HepG2 (cell line): ENCODE results near the gene SLC9A4.

ENCODE experiments used
- ETV6 ChIP-seq: sonication (generic); formaldehyde crosslinking; conservative IDR thresholded peaks from 2 replicates; pipeline ENCODE4 v1.4.0; 2020; ENCODE audit warnings: missing genetic modification reagents
- EZH2 ChIP-seq: conservative IDR thresholded peaks from 2 replicates; pipeline ENCODE4 v1.6.1; 2012; ENCODE audit warnings: mild to moderate bottlenecking, low read depth, low read length, moderate library complexity
- POLR2AphosphoS2 ChIP-seq: IDR thresholded peaks from 2 replicates; pipeline ENCODE4 v1.6.1; 2011; ENCODE audit warnings: low read depth, low read length, improper control_type of control experiment
- ZFYVE20 ChIP-seq: sonication (generic); formaldehyde crosslinking; IDR thresholded peaks from 2 replicates; pipeline ENCODE4 v1.8.0; 2023; ENCODE audit warnings: low read depth, mild to moderate bottlenecking, moderate library complexity, missing genetic modification reagents, borderline replicate concordance
- TF ChIP-seq, protein P1 (sequence below): sonication (generic); formaldehyde crosslinking; conservative IDR thresholded peaks from 2 replicates; pipeline ENCODE4 v1.8.1; 2023; ENCODE audit warnings: missing genetic modification reagents
- TF ChIP-seq, protein P2 (sequence below): sonication (generic); formaldehyde crosslinking; IDR thresholded peaks from 2 replicates; pipeline ENCODE4 v1.4.0; 2020; ENCODE audit warnings: low read depth, mild to moderate bottlenecking, missing genetic modification reagents
- TF ChIP-seq, protein P3 (sequence below): sonication (generic); formaldehyde crosslinking; IDR thresholded peaks from 2 replicates; pipeline ENCODE4 v1.4.0; 2020; ENCODE audit warnings: missing genetic modification reagents

DNA sequence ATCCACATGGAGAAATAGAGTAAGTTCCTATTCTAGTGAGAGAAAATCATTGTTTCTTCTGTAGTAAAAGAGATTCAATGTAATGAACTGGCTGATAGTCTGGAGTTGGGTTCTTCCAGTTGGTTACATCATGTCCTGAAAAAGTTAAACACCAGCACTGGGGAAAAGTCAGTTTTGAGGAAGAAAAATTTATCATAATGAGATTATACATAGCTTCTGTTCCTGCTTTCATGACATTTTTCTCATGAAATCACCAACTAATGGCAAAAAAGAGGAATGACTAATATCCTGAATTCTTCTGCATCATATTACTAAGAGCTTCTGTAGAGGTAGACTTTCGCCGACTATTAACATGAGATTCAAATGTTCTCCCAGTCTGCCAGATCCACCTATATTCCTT is 77.1 kb downstream of the SLC9A4 start:
- TF ChIP-seq POLR2AphosphoS2 (no peak), EZH2 (no peak), ETV6 (no peak), ZFYVE20 (no peak)
- TF ChIP-seq, protein P1, sequence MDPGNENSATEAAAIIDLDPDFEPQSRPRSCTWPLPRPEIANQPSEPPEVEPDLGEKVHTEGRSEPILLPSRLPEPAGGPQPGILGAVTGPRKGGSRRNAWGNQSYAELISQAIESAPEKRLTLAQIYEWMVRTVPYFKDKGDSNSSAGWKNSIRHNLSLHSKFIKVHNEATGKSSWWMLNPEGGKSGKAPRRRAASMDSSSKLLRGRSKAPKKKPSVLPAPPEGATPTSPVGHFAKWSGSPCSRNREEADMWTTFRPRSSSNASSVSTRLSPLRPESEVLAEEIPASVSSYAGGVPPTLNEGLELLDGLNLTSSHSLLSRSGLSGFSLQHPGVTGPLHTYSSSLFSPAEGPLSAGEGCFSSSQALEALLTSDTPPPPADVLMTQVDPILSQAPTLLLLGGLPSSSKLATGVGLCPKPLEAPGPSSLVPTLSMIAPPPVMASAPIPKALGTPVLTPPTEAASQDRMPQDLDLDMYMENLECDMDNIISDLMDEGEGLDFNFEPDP (CRISPR knock-in tag), result no peak
- TF ChIP-seq, protein P2, sequence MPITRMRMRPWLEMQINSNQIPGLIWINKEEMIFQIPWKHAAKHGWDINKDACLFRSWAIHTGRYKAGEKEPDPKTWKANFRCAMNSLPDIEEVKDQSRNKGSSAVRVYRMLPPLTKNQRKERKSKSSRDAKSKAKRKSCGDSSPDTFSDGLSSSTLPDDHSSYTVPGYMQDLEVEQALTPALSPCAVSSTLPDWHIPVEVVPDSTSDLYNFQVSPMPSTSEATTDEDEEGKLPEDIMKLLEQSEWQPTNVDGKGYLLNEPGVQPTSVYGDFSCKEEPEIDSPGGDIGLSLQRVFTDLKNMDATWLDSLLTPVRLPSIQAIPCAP (CRISPR knock-in tag), result no peak
- TF ChIP-seq, protein P3, sequence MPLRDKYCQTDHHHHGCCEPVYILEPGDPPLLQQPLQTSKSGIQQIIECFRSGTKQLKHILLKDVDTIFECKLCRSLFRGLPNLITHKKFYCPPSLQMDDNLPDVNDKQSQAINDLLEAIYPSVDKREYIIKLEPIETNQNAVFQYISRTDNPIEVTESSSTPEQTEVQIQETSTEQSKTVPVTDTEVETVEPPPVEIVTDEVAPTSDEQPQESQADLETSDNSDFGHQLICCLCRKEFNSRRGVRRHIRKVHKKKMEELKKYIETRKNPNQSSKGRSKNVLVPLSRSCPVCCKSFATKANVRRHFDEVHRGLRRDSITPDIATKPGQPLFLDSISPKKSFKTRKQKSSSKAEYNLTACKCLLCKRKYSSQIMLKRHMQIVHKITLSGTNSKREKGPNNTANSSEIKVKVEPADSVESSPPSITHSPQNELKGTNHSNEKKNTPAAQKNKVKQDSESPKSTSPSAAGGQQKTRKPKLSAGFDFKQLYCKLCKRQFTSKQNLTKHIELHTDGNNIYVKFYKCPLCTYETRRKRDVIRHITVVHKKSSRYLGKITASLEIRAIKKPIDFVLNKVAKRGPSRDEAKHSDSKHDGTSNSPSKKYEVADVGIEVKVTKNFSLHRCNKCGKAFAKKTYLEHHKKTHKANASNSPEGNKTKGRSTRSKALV (CRISPR knock-in tag), result no peak
